Endothelial cell of umbilical vein (primary cell): ENCODE results near the gene PFKFB3. TPM values are rescaled to one million over a fixed set of nuclear protein-coding genes. Genes with fewer than 3 reads are reported as not detected.
A peak's percentile ranks its signal among the peaks of the same experiment; 100 is the strongest.

ENCODE experiments used
- BruUV-seq: library from RNA; stranded (reverse); fragments of 400-500 nt; replicated peaks from 2 replicates; lab custom pipeline; 2021; lab: Mats Ljungman, UMichigan
- CTCF ChIA-PET: fragments of 300-600, 350-600 bp; sonication (Branson Sonifier 250); formaldehyde crosslinking; loops from one replicate; lab custom pipeline; 2021; ENCODE audit warnings: antibody characterized with exemption, inconsistent platforms; lab: Charles Lee
- POLR2A ChIA-PET: fragments of 300-600, 350-600 bp; sonication (Branson Sonifier 250); formaldehyde crosslinking; loops from one replicate; lab custom pipeline; 2021; ENCODE audit warnings: antibody characterized with exemption, inconsistent platforms; lab: Charles Lee
- DNase-seq: peaks from one replicate; pipeline ENCODE4 v3.0.0-alpha.2; 2011; ENCODE audit warnings: low read depth, low spot score
- FAIRE-seq: peaks from 2 replicates; lab custom pipeline; 2011; peaks lifted over from hg19 to GRCh38; lab: Jason Lieb, UNC
- H2AFZ ChIP-seq: 2 replicates; pipeline ENCODE4 v1.6.0; 2012; ENCODE audit warnings: low read depth, low read length, control low read depth, inconsistent platforms
- H3K27ac ChIP-seq: 2 replicates; pipeline ENCODE4 v1.5.1; 2011; ENCODE audit warnings: low read depth, mild to moderate bottlenecking, control low read depth, low read length, moderate library complexity; ENCODE audit not compliant: insufficient read depth
- H3K27me3 ChIP-seq, 2 experiments: 2 replicates each; pipeline versions ENCODE4 v1.6.0 to v1.6.1; 2011; ENCODE audit warnings: low read length in 2 of 2, mixed read lengths in 1 of 2; ENCODE audit not compliant: control insufficient read depth in 2 of 2, insufficient read depth in 2 of 2
- H3K36me3 ChIP-seq, 2 experiments: 2 replicates in 1 of 2; 3 replicates in 1 of 2; pipeline ENCODE4 v1.5.1; 2011; ENCODE audit warnings: low read length in 2 of 2, mild to moderate bottlenecking in 1 of 2, moderate library complexity in 1 of 2; ENCODE audit not compliant: control insufficient read depth in 2 of 2, insufficient read depth in 2 of 2; ENCODE audit errors: extremely low read depth in 1 of 2
- H3K4me1 ChIP-seq: 3 replicates; pipeline ENCODE4 v1.5.1; 2011; ENCODE audit warnings: mild to moderate bottlenecking, low read length; ENCODE audit not compliant: control insufficient read depth, insufficient read depth; ENCODE audit errors: extremely low read depth
- H3K4me2 ChIP-seq: 2 replicates; pipeline ENCODE4 v1.6.1; 2011; ENCODE audit warnings: low read length, control low read depth, mixed read lengths; ENCODE audit not compliant: insufficient read depth
- H3K4me3 ChIP-seq, 3 experiments: fragments of 200-600 bp in 1 of 3; sonication (generic), shearing (Covaris generic) in 1 of 3; replicated peaks in 1 of 3; 2 replicates each; pipeline ENCODE4 v1.5.1; 2011 to 2016; ENCODE audit warnings: control low read depth in 3 of 3, low read length in 3 of 3, mild to moderate bottlenecking in 2 of 3, inconsistent platforms in 1 of 3, low read depth in 1 of 3, moderate library complexity in 1 of 3; ENCODE audit not compliant: insufficient read depth in 1 of 3
- H3K79me2 ChIP-seq: 2 replicates; pipeline ENCODE4 v1.6.0; 2012; ENCODE audit warnings: low read length, inconsistent platforms; ENCODE audit not compliant: control insufficient read depth, insufficient read depth
- H3K9ac ChIP-seq: replicated peaks from 2 replicates; pipeline ENCODE3; 2011; ENCODE audit warnings: low read length, control low read depth; ENCODE audit not compliant: insufficient read depth; ENCODE audit errors: extremely low read depth
- H3K9me1 ChIP-seq: replicated peaks from 3 replicates; pipeline ENCODE4 v1.6.0; 2011; ENCODE audit warnings: mild to moderate bottlenecking, low read length; ENCODE audit not compliant: control insufficient read depth, insufficient read depth; ENCODE audit errors: extremely low read depth
- H3K9me3 ChIP-seq: replicated peaks from 2 replicates; pipeline ENCODE4 v1.5.1; 2012; ENCODE audit warnings: low read length, inconsistent platforms; ENCODE audit not compliant: control insufficient read depth, insufficient read depth
- H4K20me1 ChIP-seq: replicated peaks from 2 replicates; pipeline ENCODE3; 2011; ENCODE audit warnings: mild to moderate bottlenecking, low read length; ENCODE audit not compliant: control insufficient read depth, insufficient read depth; ENCODE audit errors: extremely low read depth
- EZH2 ChIP-seq: IDR thresholded peaks from 2 replicates; pipeline ENCODE4 v1.6.1; 2012; ENCODE audit warnings: borderline replicate concordance, low read depth, mild to moderate bottlenecking, moderate library complexity, low read length, inconsistent platforms; ENCODE audit not compliant: severe bottlenecking
- FOS ChIP-seq: IDR thresholded peaks from 2 replicates; pipeline ENCODE4 v1.6.1; 2011; ENCODE audit warnings: mild to moderate bottlenecking, low read length, moderate library complexity, borderline replicate concordance; ENCODE audit not compliant: insufficient read depth
- MYC ChIP-seq: IDR thresholded peaks from one replicate; pipeline ENCODE4 v1.6.1; 2011; ENCODE audit warnings: mild to moderate bottlenecking, low read depth, low read length
- POLR2AphosphoS5 ChIP-seq: IDR thresholded peaks from 2 replicates; pipeline ENCODE4 v1.6.1; 2012; ENCODE audit warnings: low read depth, mild to moderate bottlenecking, control low read depth, low read length, moderate library complexity; ENCODE audit not compliant: insufficient read depth
- dilution Hi-C: fragments of 300-500 bp; cut with MboI; formaldehyde crosslinking; loops from one replicate; pipeline ENCODE4 v1.15.0; 2019; ENCODE audit warnings: low sequenced_read_pairs; ENCODE audit not compliant: extremely low pct_ligation_motif_present
- intact Hi-C: fragments of 100-400 bp; cut with micrococcal nuclease; formaldehyde crosslinking; loops from one replicate; pipeline ENCODE4 v1.10.0; 2022
- polyA plus RNA-seq, 4 experiments: library from polyadenylated mRNA; depleted of rRNA in 3 of 4; stranded (reverse) in 3 of 4; unstranded in 1 of 4; fragments of >200 nt; gene quantifications; 2 replicates each; pipeline versions ENCODE4 v1.2.1 to v1.2.3, GENCODE V29; 2011 to 2012; ENCODE audit warnings: missing spikeins in 1 of 4
- total RNA-seq: library from RNA; stranded (reverse); gene quantifications from 2 replicates; pipeline ENCODE4 v1.2.3, GENCODE V29; 2021
- TF ChIP-seq, protein P1 (sequence below), 2 donors: IDR thresholded peaks; 1 replicate in 1 of 2; 2 replicates in 1 of 2; pipeline ENCODE4 v1.5.1; 2011; ENCODE audit warnings: low read length in 2 of 2, mild to moderate bottlenecking in 2 of 2, moderate library complexity in 2 of 2, control low read depth in 1 of 2, inconsistent platforms in 1 of 2, low read depth in 1 of 2; ENCODE audit not compliant: insufficient read depth in 1 of 2; ENCODE audit errors: extremely low read depth in 1 of 2

Gene PFKFB3
- total and polyA plus RNA-seq, 2 donors (not counting 3 experiments of a cell fraction or from before 2014, with no cell fraction given), result 15.8 to 33.7 TPM

DNA sequence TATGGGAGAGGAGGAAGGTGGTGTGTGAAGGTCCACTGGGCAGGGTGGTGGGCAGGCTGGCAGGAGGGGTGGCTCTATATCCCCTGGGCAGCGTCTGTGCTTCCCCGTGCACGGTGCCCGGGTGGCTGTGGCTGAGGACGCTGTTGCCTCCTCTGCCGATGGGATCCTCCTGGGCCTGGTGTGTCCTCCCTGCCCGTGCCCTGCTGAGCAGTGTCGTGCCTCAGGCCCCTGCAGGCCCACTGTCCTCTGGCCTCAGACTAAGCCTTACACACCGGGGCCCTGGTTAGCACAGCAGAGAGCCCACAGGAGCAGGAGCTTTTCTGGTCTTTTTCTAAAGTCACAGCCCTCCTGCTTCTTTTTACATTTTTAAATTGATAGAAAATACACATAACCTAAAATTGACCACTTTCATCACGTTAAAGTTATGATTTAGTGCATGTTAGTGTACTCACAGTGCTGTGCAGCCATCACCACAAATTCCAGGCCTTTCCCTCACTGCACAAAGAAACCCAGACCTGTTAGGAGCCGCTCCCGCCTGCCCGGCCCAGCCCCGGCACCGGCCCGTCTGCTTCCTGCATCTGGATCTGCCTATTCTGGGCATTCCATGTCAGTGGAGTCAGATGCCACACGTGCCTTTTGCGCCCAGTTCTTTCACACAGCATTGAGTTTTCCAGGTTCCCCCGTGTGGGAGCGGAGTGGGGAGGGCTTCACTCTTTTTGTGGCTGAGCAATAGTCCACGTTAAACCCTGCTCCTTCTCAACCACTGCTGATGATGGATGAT lies 19.4 kb downstream of the PFKFB3 start:
- intact Hi-C loops, result no loop called here

More for the DNA sequence above, 19.4 kb downstream of the PFKFB3 start:
- Histone ChIP-seq H4K20me1 (no peaks in the 10 kb centered on the region), H3K4me2 (no peak overlapping the region), H2AFZ (no peak overlapping the region), H3K9ac (no peak overlapping the region), H3K27me3 (no peaks in the 10 kb centered on the region), H3K79me2 (no peaks in the 10 kb centered on the region), H3K4me3 (no peak overlapping the region), H3K9me3 (no peaks in the 10 kb centered on the region), H3K36me3 (peaks cover 12 to 57% of the 10 kb centered on the region in 2 experiments), H3K4me1 (no peaks in the 10 kb centered on the region), H3K27ac (peak overlapping the region; percentile 24), H3K9me1 (no peaks in the 10 kb centered on the region)
- DNase-seq, result no peak
- FAIRE-seq, result no peak
- ChIA-PET CTCF (no interaction called here), POLR2A (no interaction called here)
- dilution Hi-C loops, result no loop called here
- TF ChIP-seq MYC, result no peak
- TF ChIP-seq, protein P1, sequence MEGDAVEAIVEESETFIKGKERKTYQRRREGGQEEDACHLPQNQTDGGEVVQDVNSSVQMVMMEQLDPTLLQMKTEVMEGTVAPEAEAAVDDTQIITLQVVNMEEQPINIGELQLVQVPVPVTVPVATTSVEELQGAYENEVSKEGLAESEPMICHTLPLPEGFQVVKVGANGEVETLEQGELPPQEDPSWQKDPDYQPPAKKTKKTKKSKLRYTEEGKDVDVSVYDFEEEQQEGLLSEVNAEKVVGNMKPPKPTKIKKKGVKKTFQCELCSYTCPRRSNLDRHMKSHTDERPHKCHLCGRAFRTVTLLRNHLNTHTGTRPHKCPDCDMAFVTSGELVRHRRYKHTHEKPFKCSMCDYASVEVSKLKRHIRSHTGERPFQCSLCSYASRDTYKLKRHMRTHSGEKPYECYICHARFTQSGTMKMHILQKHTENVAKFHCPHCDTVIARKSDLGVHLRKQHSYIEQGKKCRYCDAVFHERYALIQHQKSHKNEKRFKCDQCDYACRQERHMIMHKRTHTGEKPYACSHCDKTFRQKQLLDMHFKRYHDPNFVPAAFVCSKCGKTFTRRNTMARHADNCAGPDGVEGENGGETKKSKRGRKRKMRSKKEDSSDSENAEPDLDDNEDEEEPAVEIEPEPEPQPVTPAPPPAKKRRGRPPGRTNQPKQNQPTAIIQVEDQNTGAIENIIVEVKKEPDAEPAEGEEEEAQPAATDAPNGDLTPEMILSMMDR (IDR thresholded peaks at IDR 0.05; ENCODE audit: extremely low read depth in 1 of 2, insufficient read depth in 1 of 2, low read depth in 1 of 2, low read length in 2 of 2), result no peak
- no peak for TF ChIP-seq POLR2AphosphoS5
- no peak for TF ChIP-seq FOS
- no peak for TF ChIP-seq EZH2
- no TSS peak for BruUV-seq
